ENCODE data around the gene HNRNPF.

HNRNPF gene

GRCh38 chr10:43344051-43344450, 64.9 kb downstream of the HNRNPF start:
- no peaks in the 10 kb centered on the region for H3K9me3 ChIP-seq (ENCODE audit: insufficient read depth, low read length)
- H3K4me3 ChIP-seq (ENCODE audit: insufficient read depth, low read length, poor library complexity, severe bottlenecking) = no peak overlapping the region
- no peak overlapping the region for H3K9ac ChIP-seq (ENCODE audit: low read length)
- H3K27me3 ChIP-seq (ENCODE audit: low read length) = no peaks in the 10 kb centered on the region
- no peaks in the 10 kb centered on the region for H3K79me2 ChIP-seq (ENCODE audit: insufficient read depth, low read length)
- no peaks in the 10 kb centered on the region for H3K36me3 ChIP-seq (ENCODE audit: low read length)
- no peaks in the 10 kb centered on the region for H4K20me1 ChIP-seq (ENCODE audit: low read depth, low read length)
- no peaks in the 10 kb centered on the region for H3F3A ChIP-seq (ENCODE audit: insufficient read depth)
- H3K4me2 ChIP-seq (ENCODE audit: low read depth, low read length, poor library complexity, severe bottlenecking) = no peak overlapping the region
- no peaks in the 10 kb centered on the region for H3K9me2 ChIP-seq (replicated peaks; ENCODE audit: insufficient read depth, low read length)
- no peak overlapping the region for H3K27ac ChIP-seq (ENCODE audit: low read depth, low read length)
- no peak overlapping the region for H2AFZ ChIP-seq (ENCODE audit: low read depth, low read length, severe bottlenecking)
- no peak for TF ChIP-seq EZH2phosphoT487 (conservative IDR thresholded peaks at IDR 0.05; ENCODE audit: low read length)

GRCh38 chr10:43343126-43343525, 65.9 kb downstream of the HNRNPF start:
- no peak overlapping the region for H3K4me3 ChIP-seq (ENCODE audit: insufficient read depth, low read length, poor library complexity, severe bottlenecking)
- no peak overlapping the region for H3K4me2 ChIP-seq (ENCODE audit: low read depth, low read length, poor library complexity, severe bottlenecking)
- no peaks in the 10 kb centered on the region for H3K27me3 ChIP-seq (ENCODE audit: low read length)
- no peaks in the 10 kb centered on the region for H3K9me3 ChIP-seq (ENCODE audit: insufficient read depth, low read length)
- no peak overlapping the region for H3K9ac ChIP-seq (ENCODE audit: low read length)
- no peaks in the 10 kb centered on the region for H3K36me3 ChIP-seq (ENCODE audit: low read length)
- no peaks in the 10 kb centered on the region for H3F3A ChIP-seq (ENCODE audit: insufficient read depth)
- TF ChIP-seq CTCF (IDR thresholded peaks at IDR 0.05; ENCODE audit: insufficient read depth, low read length, poor library complexity, severe bottlenecking) (no peak), EZH2phosphoT487 (conservative IDR thresholded peaks at IDR 0.05; ENCODE audit: low read length) (no peak)
- H3K79me2 ChIP-seq (ENCODE audit: insufficient read depth, low read length) = no peaks in the 10 kb centered on the region
- no peaks in the 10 kb centered on the region for H3K9me2 ChIP-seq (replicated peaks; ENCODE audit: insufficient read depth, low read length)
- H2AFZ ChIP-seq (ENCODE audit: low read depth, low read length, severe bottlenecking) = no peak overlapping the region
- no peak overlapping the region for H3K27ac ChIP-seq (ENCODE audit: low read depth, low read length)
- no peaks in the 10 kb centered on the region for H4K20me1 ChIP-seq (ENCODE audit: low read depth, low read length)

GRCh38 chr10:43342279-43343125, 66.5 kb downstream of the HNRNPF start:
- Histone ChIP-seq H3K27ac (ENCODE audit: low read depth, low read length) (no peak overlapping the region), H3K36me3 (ENCODE audit: low read length) (no peaks in the 10 kb centered on the region), H3K9me2 (replicated peaks; ENCODE audit: insufficient read depth, low read length) (no peaks in the 10 kb centered on the region), H3K9me3 (ENCODE audit: insufficient read depth, low read length) (no peaks in the 10 kb centered on the region), H4K20me1 (ENCODE audit: low read depth, low read length) (no peaks in the 10 kb centered on the region), H3K79me2 (ENCODE audit: insufficient read depth, low read length) (no peaks in the 10 kb centered on the region), H2AFZ (ENCODE audit: low read depth, low read length, severe bottlenecking) (no peak overlapping the region), H3F3A (ENCODE audit: insufficient read depth) (no peaks in the 10 kb centered on the region), H3K4me2 (ENCODE audit: low read depth, low read length, poor library complexity, severe bottlenecking) (no peak overlapping the region), H3K4me3 (ENCODE audit: insufficient read depth, low read length, poor library complexity, severe bottlenecking) (no peak overlapping the region), H3K27me3 (ENCODE audit: low read length) (no peaks in the 10 kb centered on the region), H3K9ac (ENCODE audit: low read length) (no peak overlapping the region)
- TF ChIP-seq EZH2phosphoT487 (conservative IDR thresholded peaks at IDR 0.05; ENCODE audit: low read length) (no peak), CTCF (IDR thresholded peaks at IDR 0.05; ENCODE audit: insufficient read depth, low read length, poor library complexity, severe bottlenecking) (no peak)

- no peak overlapping the region for H3K4me3 ChIP-seq (ENCODE audit: insufficient read depth, low read length, poor library complexity, severe bottlenecking)
- no peak for TF ChIP-seq EZH2phosphoT487 (conservative IDR thresholded peaks at IDR 0.05; ENCODE audit: low read length)
- no peak for TF ChIP-seq CTCF (IDR thresholded peaks at IDR 0.05; ENCODE audit: insufficient read depth, low read length, poor library complexity, severe bottlenecking)
- no peak overlapping the region for H3K4me2 ChIP-seq (ENCODE audit: low read depth, low read length, poor library complexity, severe bottlenecking)
- no peaks in the 10 kb centered on the region for H3K79me2 ChIP-seq (ENCODE audit: insufficient read depth, low read length)
- no peaks in the 10 kb centered on the region for H3F3A ChIP-seq (ENCODE audit: insufficient read depth)
- H3K9me2 ChIP-seq (replicated peaks; ENCODE audit: insufficient read depth, low read length) = no peaks in the 10 kb centered on the region
- no peaks in the 10 kb centered on the region for H3K36me3 ChIP-seq (ENCODE audit: low read length)
- H3K27ac ChIP-seq (ENCODE audit: low read depth, low read length) = no peak overlapping the region
- no peaks in the 10 kb centered on the region for H3K9me3 ChIP-seq (ENCODE audit: insufficient read depth, low read length)
- no peaks in the 10 kb centered on the region for H3K27me3 ChIP-seq (ENCODE audit: low read length)
- H3K9ac ChIP-seq (ENCODE audit: low read length) = no peak overlapping the region
- H2AFZ ChIP-seq (ENCODE audit: low read depth, low read length, severe bottlenecking) = no peak overlapping the region
- H4K20me1 ChIP-seq (ENCODE audit: low read depth, low read length) = no peaks in the 10 kb centered on the region
These were observed 67.5 kb downstream of the HNRNPF start for GRCh38 chr10:43341450-43341849.
